ENCODE results near the gene CCL15.
"Not testable (repeated sequence)": the region's sequence is repeated elsewhere in the genome, so short reads cannot be mapped to it uniquely, and the experiment has no call there.

The CCL15 gene

GRCh38 chr17:36001110-36001771 is at the start of gene CCL15:
TSS of gene CCL15 (minus strand) at chr17:36001553. CDS start at chr17:36001492, 61 bp downstream.
- no peak for DNase-seq (ENCODE audit: low read depth in 2 of 2)

GRCh38 chr17:36049643-36050042 is 48.3 kb upstream of the CCL15 start:
- DNase-seq (ENCODE audit: low read depth in 2 of 2), result no peak

- no peak for DNase-seq (ENCODE audit: low read depth in 2 of 2)
Measured at GRCh38 chr17:36048066-36048465, 46.7 kb upstream of the CCL15 start.

GRCh38 chr17:36036235-36036634 is 34.9 kb upstream of the CCL15 start:
- no peak for DNase-seq (ENCODE audit: low read depth in 2 of 2)

GRCh38 chr17:36034127-36034526 is 32.8 kb upstream of the CCL15 start:
- DNase-seq (ENCODE audit: low read depth in 2 of 2), result no peak

GRCh38 chr17:36030956-36031355 is 29.6 kb upstream of the CCL15 start:
- DNase-seq (ENCODE audit: low read depth in 2 of 2), result no peak

- no peak for DNase-seq (ENCODE audit: low read depth in 2 of 2)
Measured at GRCh38 chr17:36027761-36028160, 26.4 kb upstream of the CCL15 start.

- DNase-seq (ENCODE audit: low read depth in 2 of 2), result no peak
Measured at GRCh38 chr17:36024106-36024869, 22.9 kb upstream of the CCL15 start.

GRCh38 chr17:36019423-36019822 is 18.1 kb upstream of the CCL15 start:
- DNase-seq (ENCODE audit: low read depth in 2 of 2), result no peak

- DNase-seq (ENCODE audit: low read depth in 2 of 2), result no peak
Measured at GRCh38 chr17:36017799-36018198, 16.4 kb upstream of the CCL15 start, which contains the start of gene CCL23. TSS of gene CCL23 (minus strand) at chr17:36017972. CDS start at chr17:36017897, 75 bp downstream.

GRCh38 chr17:36016555-36016954 is 15.2 kb upstream of the CCL15 start:
- DNase-seq (ENCODE audit: low read depth in 2 of 2), result no peak

- not testable (repeated sequence) for DNase-seq (ENCODE audit: low read depth in 2 of 2)
Measured at GRCh38 chr17:36015895-36016294, 14.5 kb upstream of the CCL15 start.

GRCh38 chr17:36014946-36015345 is 13.6 kb upstream of the CCL15 start:
- no peak for DNase-seq (ENCODE audit: low read depth in 2 of 2)

GRCh38 chr17:36011201-36011600 is 9.8 kb upstream of the CCL15 start:
- DNase-seq (ENCODE audit: low read depth in 2 of 2), result no peak

- DNase-seq (ENCODE audit: low read depth in 2 of 2), result no peak
Measured at GRCh38 chr17:36008998-36009665, 7.8 kb upstream of the CCL15 start.

- no peak for DNase-seq (ENCODE audit: low read depth in 2 of 2)
Measured at GRCh38 chr17:36004594-36005108, 3.3 kb upstream of the CCL15 start.

- no peak for DNase-seq (ENCODE audit: low read depth in 2 of 2)
Measured at GRCh38 chr17:36002631-36003030, 1.3 kb upstream of the CCL15 start.

GRCh38 chr17:36001862-36002603 is 680 bp upstream of the CCL15 start:
- DNase-seq (ENCODE audit: low read depth in 2 of 2), result no peak

- DNase-seq (ENCODE audit: low read depth in 2 of 2), result no peak
Measured at GRCh38 chr17:36000732-36001109, 632 bp downstream of the CCL15 start.

- DNase-seq (ENCODE audit: low read depth in 2 of 2), result no peak
Measured at GRCh38 chr17:35998756-35999155, 2.6 kb downstream of the CCL15 start.

- no peak for DNase-seq (ENCODE audit: low read depth in 2 of 2)
Measured at GRCh38 chr17:35998018-35998545, 3.3 kb downstream of the CCL15 start.

Data from stimulated activated CD4-positive, alpha-beta T cell treated with anti-CD3 and anti-CD28 coated beads, Interleukin-15, amount 100 ng/mL, for 48 hours (primary cell).